SU-DHL-6 (cell line): ENCODE results near the gene ZNF512.

Experiments
- EZH2phosphoT487 ChIP-seq: fragments of 200-600 bp; sonication (generic), shearing (Covaris generic); conservative IDR thresholded peaks from 2 replicates; pipeline ENCODE4 v1.6.1; 2018; ENCODE audit warnings: mild to moderate bottlenecking, antibody characterized with exemption, low read length, moderate library complexity, mixed read lengths
- TF ChIP-seq, protein P1 (sequence below): fragments of 200-600 bp; sonication (generic); IDR thresholded peaks from one replicate; pipeline ENCODE4 v1.5.1; 2017; ENCODE audit warnings: antibody characterized with exemption, mild to moderate bottlenecking, low read length, moderate library complexity; ENCODE audit not compliant: insufficient read depth, poor library complexity, severe bottlenecking

- TF ChIP-seq, protein P1, sequence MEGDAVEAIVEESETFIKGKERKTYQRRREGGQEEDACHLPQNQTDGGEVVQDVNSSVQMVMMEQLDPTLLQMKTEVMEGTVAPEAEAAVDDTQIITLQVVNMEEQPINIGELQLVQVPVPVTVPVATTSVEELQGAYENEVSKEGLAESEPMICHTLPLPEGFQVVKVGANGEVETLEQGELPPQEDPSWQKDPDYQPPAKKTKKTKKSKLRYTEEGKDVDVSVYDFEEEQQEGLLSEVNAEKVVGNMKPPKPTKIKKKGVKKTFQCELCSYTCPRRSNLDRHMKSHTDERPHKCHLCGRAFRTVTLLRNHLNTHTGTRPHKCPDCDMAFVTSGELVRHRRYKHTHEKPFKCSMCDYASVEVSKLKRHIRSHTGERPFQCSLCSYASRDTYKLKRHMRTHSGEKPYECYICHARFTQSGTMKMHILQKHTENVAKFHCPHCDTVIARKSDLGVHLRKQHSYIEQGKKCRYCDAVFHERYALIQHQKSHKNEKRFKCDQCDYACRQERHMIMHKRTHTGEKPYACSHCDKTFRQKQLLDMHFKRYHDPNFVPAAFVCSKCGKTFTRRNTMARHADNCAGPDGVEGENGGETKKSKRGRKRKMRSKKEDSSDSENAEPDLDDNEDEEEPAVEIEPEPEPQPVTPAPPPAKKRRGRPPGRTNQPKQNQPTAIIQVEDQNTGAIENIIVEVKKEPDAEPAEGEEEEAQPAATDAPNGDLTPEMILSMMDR: no peak
- no peak for TF ChIP-seq EZH2phosphoT487
Measured at GRCh38 chr2:27628767-27629709, 46.2 kb downstream of the ZNF512 start, which contains the start of the genes CCDC121 and GPN1.
